Daoy (cell line): Measurements from ENCODE around the gene HIPK1. TPM values are rescaled to one million over a fixed set of nuclear protein-coding genes. Genes with fewer than 3 reads are reported as not detected.

Experiments
- DNase-seq: peaks from one replicate; pipeline ENCODE4 v3.0.0-alpha.2; 2015; ENCODE audit warnings: low read depth
- total RNA-seq: library from RNA; depleted of rRNA; stranded (reverse); fragments of >200 nt; shearing (Covaris generic); gene quantifications from 2 replicates; pipeline ENCODE4 v1.2.3, GENCODE V29; 2014

The HIPK1 gene
- total RNA-seq, 1 experiment from 2014 or later = 22.3 TPM

DNA sequence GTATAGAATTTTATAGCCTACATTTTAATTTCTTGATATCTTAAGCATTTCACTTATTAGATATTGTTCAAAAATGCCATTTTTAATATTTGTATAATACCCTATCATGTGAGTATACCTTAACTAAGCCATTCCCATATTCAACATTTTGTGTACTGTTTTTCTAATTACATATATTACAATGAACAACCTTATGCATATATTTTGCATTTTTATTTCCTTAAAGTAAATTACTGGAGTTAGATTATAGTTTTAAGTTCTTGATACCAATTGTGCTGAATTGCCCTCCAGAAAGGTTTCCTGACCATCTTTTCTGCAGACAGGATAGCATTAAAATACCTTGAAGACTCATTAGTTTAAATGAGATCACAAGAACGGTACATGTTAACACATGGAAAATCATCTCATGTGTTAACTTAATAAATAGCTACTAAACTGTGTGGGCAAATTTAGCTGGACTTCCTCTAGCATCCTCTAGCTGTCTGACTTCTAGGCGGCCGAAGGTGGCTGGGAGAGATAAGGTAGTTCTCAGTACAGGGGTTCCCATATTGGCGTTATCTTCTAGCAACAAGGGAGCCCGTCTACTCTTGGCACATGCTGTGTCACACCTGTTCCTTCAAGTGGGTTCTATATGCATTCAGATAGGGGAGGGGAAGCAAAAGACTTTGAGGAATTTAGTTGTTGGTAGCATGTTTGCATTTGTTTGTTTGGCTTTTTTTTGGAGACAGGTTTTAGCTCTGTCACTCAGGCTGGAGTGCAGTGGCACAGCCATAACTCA lies 15.0 kb upstream of the HIPK1 start:
- no peak for DNase-seq

DNA sequence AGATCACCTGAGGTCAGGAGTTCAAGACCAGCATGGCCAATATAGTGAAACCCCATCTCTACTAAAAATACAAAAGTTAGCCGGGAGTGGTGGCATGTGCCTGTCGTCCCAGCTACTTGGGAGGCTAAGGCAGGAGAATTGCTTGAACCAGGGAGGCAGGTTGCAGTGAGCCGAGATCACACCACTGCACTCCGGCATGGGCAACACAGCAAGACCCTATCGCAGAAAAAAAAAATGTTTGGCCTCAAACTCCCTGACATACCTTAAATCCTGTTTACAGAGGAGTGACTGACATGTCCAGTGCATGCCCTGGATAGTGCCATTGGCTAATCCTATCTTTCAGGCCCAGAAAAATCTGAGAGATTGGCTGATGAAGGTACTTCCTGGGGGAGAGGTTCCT lies 12.2 kb upstream of the HIPK1 start:
- DNase-seq = no peak

DNA sequence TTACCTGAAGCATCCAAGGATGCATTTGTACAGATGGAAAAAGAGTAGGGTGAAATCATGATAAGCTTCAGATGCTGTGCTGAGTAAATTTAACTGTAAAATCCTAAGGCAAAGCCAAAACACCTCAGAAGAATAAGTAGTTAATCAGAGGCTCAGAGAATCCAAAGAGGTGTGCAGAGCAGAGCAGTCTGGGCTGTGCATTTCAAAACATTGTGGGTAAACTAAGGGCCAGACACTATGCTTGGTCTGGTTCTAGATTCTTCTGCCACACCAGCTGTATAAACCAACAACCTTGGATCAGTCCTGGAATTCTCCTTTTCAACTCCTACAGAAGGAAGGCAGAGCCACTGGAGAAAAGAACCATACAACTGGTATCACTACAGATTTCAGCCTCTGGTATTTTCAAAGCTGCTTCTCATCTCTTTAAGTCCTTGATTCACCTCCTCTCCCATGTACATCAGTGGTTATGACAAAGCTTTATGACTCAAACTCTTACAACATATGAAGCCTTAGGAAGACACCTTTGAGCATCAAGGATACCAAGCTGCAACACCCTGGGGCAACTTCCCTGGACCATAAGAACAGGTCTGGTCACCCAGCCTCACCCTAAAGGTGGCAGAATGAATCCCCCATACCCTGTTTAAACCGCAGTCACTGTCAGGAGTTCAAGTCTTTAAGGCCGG lies 11.6 kb upstream of the HIPK1 start:
- no peak for DNase-seq

DNA sequence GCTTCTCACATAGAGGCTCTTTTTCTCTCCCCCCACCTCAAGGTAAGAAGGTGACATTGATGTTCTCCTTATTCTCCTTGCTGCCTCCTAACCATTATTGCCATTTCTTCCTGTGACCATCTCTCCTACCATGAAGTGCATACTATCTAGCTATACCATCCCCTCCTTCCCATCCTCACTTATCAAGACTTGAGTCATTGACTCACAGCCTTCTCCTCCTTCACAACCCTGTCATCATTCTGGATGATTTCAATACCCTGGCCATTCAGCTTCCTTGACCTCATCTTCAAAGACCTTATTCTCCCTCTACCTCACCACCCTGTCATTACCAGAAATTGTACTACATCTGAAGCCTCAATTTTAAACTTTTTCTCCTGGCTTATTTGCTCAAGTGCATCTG lies 10.9 kb upstream of the HIPK1 start:
- no peak for DNase-seq

DNA sequence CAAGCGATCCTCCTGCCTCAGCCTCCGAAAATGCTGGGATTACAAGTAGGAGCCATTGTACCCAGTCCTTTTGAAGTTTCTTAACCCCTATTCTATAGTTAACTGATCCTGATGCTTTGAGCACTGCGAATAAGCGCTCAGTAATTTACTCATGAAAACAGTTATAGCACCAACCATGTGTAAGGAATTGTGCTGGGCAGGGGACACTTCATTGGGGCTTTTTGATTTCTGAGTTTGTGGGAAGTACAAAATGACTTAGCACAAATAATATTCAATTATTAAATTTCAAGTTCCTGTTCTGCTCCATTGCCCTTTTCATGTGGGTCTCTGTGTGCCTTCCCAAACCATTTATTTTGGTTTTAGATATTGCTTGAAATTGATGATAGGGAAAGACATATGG lies 6.2 kb upstream of the HIPK1 start:
- DNase-seq = no peak

DNA sequence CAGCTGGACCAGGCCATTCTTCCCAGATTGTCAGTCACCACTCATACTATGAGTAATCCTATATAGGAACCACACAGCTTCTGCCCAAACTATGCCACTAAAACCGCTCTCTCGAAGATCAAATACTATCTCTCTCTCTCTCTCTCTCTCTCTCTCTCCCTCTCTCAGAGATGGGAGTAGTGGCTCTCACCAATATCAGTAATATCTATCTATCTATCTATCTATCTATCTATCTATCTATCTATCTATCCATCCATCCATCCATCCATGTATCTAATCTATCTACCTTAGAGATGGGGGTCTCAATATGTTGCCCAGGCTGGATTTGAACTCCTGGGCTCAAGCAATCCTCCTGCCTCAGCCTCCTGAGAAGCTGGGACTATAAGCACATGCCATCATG lies 4.7 kb upstream of the HIPK1 start:
- DNase-seq = no peak

DNA sequence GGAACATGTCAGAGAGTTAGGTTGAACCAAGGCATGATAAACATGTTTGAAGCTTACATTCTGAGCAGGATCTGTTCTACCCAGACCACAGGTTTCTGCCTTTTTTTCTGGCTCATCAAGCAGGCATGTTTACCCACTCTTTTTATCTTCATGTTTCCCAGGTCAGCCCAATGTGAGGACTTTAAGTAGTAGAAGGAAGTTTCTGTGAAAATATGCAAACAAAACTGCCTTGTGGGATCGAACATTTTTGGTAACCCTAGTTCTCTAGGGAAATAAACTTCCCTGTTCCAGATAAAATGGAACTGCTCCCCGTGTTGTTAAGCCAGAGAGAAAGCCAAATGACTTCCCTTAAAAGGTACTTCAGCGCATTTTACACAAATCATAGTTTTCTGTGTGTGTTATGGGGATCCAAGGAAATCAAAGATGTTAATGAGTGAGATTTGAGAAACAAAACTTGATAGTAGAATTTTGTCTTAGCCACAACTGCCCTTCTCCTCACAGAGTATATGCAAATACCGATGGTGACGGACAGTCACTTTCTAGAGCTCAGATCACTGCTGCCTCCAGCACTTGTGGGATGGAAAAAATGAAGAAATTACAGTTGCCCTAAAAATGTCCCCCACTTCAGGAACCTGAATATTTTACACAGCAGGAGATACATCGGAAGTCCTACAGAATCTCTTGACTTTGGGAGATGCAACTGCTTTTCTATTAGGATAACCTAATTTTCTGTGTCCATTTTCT lies 765 bp upstream of the HIPK1 start:
- peak; percentile 21 for DNase-seq

DNA sequence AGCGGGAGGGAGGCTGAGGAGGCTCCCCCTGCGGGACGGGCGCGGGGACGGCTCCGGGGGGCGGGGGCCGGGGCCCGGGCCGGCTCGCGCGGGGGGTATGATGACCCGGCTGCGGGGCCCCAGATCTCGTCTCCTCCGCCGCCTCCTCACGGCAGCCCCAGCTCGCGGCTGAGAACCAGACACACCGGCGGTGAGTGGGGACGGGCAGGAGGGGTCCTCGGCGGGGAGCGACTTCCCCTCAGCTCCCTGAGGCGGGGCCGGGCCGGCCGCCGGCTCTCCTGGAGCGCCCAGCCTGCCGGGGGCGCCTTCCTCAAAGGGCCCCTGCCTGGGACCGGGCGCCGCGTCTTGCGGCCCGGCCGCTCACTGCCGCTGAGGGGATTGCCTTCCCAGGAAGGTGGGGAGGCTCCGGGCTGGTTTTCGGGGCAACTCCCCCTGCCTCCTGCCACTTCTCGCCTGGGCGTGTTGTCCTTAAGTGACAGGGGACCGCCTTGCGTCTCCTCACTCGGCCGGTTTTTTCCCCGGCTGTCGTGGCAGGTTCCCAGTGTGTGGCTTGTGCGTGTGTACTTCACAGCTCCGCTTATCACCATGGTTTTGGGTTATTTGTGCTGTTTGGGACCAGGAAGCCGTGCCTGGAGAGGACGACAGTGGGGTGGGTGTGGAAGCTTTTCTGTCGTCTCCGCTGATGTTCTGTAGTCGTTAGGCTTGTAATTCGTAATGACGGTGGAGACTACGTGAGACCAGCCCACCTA lies 800 bp downstream of the HIPK1 start:
- DNase-seq = peak; percentile 50

DNA sequence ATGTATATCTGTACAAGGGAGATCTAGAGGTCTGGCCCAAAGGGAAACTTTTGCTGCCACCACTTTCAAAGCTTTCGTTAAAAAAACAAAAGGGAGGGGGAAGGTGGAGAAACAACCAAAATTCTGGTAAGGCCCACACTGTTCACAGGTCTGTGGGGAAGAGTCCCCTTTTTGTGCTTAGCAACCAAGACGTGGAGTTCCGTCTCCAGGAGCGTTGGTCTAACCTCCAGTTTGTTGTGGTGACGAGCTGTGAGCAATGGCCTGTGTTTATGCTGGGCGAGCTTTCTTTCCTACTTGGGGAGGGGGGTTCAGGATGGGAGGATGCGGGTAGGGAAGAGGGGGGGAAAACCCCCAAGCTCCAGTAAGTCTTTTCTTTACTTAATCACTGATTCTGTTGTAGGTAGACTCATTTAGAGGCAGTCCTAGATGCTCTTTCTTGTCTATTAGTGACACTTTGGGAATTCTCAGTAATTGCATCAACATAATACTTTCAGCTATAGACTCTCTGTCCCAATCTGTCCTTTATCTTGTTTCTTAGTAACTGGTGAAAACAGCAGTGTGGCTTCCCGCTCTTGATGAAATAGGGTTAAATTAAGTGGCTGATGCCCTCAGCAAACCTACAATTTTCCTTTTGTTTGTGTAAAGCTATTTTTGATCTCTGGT lies 1.5 kb downstream of the HIPK1 start:
- peak; percentile 81 for DNase-seq

DNA sequence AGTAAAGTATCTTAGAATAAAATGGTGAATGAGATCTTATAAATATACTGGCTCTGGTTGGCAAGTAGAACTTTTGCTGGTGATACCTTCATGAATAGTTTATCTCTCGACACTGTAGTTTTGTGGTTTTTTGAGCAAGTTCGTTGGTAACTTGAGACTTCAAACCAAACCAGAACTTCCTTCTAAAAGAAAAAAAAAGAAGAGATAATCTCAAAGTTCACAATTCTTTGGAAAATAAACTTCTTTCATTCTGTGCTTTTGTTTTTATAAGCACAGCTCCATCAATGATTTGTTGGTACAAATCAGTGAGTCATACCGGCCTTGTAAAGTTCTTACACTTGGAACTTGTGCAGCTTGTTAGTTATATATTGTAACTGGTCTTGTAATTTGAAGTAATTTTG lies 2.3 kb downstream of the HIPK1 start:
- DNase-seq = peak; percentile 41

DNA sequence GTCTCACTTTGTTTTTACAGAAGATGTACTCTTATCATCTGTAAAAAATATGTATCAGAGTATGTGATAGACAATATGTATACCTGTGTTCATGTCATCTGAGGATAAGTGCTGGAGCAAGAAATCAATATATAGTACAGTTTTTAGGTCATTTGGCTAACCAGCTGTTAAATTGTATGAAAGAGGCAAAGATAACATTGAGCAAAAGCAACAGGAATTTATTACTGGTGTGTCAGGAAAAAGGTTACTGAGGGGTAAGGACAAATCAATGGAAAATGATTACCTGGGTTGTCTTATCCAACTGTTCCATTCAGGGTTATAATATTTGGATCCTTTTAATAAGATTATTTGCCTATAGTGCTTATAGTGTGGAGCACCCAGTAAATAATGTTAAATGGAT lies 4.9 kb downstream of the HIPK1 start:
- no peak for DNase-seq

DNA sequence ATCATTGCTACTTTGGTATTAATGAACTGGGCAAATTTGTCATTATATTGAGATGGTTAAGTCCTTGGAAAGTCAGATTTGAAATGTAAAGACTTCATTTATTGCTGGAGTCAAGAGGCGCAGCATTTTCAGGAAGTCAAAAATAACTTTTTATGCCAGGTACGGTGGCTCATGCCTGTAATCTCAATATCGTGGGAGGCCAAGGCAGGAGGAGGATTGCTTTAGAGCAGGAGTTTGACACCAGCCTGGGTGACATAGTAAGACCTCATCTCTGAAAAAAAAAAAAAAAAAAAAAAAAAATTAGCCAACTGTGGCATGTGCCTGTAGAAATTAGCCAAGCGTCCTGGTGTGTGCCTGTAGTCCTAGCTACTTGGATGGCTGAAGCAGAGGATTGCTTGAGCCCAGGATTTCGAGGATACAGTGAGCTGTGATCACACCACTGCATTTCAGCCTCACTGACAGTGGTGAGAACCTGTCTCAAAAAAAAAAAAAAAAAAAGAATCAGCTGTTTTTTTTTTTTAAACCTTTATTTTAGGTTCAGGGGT lies 5.5 kb downstream of the HIPK1 start:
- no peak for DNase-seq

DNA sequence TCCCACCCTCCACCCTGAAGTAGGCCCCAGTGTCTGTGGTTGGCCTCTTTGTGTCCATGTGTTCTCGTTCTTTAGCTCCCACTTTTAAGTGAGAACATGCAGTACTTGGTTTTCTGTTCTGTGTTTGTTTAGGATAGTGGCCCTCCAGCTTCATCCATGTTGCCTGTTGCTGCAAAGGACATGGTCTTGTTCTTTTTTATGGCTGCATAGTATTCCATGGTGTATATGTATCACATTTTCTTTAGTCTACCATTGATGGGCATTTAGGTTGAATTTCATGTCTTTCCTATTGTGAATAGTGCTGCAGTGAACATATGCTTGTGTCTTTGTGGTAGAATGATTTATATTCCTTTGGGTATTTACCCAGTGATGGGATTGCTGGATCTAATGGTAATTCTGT lies 6.1 kb downstream of the HIPK1 start:
- DNase-seq = no peak

DNA sequence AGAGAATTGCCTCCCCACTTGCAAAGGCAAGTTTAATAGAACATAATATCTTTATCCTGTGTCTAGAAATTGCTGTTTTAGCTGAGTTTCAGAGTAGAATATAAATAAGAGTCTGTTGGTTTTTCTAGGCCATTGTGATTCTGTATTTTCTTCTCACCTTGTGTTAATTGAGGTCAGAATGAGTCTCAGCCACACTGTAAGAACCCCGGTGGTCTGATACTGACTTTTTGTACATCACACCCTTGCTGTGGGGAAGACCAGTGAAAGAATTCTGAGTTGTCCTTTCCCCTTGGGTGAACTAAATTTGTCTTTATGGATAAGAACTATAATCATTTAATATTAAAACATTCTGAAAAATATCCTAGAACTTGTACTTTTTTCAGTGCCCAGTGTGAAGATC lies 6.8 kb downstream of the HIPK1 start:
- no peak for DNase-seq

DNA sequence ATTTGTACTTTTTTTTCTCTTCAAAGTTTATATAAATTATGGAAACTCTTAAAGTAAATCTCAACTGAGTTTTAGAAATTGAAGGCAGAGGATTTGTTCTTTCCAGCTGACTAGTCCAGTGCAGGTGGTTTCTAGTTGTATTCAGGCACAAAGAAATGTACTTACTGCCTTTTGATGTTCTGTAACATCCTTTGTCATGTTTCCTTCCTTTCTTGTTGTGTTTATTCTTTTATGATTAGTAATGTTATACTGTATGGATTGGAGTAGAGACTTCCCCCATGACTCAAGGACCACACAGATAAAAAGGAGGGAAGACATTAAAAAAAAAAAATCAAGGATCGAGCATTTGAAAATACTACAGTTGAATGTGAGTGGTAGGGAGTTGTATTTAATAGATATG lies 8.0 kb downstream of the HIPK1 start:
- no peak for DNase-seq

DNA sequence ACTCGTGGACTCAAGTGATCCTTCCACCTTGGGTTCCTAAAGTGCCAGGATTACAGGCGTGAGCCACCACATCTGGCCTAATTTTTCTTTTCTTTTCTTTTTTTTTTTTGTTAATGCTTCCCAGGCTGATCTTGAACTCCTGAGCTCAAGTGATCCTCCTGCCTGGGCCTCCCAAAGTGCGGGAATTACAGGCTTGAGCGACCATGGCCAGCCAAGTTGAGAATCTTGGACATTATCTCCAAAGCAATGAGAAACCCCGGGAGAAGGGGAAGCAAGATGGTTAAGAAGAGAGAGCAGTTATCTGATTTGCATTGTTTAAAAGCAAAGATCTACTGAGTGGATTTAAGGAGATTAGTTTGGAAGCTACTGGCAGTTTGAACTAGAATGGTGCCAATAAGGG lies 9.1 kb downstream of the HIPK1 start:
- DNase-seq = no peak

DNA sequence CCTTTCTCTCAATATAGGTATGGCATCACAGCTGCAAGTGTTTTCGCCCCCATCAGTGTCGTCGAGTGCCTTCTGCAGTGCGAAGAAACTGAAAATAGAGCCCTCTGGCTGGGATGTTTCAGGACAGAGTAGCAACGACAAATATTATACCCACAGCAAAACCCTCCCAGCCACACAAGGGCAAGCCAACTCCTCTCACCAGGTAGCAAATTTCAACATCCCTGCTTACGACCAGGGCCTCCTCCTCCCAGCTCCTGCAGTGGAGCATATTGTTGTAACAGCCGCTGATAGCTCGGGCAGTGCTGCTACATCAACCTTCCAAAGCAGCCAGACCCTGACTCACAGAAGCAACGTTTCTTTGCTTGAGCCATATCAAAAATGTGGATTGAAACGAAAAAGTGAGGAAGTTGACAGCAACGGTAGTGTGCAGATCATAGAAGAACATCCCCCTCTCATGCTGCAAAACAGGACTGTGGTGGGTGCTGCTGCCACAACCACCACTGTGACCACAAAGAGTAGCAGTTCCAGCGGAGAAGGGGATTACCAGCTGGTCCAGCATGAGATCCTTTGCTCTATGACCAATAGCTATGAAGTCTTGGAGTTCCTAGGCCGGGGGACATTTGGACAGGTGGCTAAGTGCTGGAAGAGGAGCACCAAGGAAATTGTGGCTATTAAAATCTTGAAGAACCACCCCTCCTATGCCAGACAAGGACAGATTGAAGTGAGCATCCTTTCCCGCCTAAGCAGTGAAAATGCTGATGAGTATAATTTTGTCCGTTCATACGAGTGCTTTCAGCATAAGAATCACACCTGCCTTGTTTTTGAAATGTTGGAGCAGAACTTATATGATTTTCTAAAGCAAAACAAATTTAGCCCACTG lies 11.5 kb downstream of the HIPK1 start:
- no peak for DNase-seq

DNA sequence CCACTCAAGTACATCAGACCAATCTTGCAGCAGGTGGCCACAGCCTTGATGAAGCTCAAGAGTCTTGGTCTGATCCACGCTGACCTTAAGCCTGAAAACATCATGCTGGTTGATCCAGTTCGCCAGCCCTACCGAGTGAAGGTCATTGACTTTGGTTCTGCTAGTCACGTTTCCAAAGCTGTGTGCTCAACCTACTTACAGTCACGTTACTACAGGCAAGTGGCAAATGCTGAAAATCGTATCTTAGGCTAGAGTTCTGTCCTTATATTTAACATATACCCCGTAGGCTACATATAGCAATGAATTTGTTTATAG lies 12.1 kb downstream of the HIPK1 start:
- no peak for DNase-seq

DNA sequence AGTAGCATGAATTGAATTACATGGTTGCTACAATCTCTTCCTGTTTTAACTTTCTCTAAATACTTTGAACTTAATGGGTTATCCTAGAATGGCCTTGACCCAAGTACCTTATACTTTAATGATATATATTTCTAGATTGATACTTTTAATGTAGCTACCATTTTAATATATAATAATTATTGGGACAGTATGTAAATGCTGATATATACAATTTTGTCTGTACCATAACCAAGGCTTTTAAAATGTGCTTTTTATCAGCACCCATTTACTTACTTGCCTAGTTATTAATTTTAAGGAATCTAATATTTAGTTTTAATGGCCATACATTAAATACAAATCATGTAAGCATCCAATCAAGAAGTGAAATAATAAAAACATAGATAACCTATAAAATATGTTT lies 13.4 kb downstream of the HIPK1 start:
- DNase-seq = no peak

DNA sequence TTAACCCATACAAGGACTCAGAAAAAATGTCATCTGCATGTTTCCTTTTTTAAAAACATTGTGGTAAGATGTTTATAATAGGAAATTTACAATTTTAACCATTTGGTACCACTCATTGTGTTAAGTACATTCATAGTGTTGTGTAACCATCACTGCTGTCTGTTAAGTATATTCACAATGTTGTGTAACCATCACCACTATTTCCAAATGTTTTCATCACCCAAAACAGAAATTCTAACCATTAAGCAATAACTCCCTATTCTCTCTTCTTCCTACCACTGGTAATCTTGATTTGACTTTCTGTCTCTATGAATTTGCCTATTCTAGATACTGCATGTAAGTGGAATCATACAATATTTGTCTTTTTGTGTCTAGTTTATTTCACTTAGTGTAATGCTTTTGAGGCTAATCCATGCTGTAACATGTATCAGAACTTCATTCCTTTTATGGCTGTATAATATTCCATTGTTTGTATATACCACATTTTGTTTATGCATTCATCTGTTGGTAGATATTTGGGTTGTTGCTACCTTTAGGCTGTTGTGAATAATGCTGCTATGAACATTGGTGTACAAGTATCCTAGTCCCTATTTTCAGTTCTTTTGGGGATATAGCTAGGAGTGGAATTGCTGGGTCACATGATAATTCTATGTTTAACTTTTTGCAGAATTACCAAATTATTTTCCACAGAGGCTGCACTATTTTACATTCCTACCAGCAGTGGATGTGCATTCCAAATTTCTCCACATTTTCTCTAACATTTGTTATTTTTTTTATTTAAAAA lies 14.1 kb downstream of the HIPK1 start:
- no peak for DNase-seq
